Activated T-cell treated with anti-CD3 and anti-CD28 coated beads, Interleukin-2, amount 50 U/mL, for 72 hours (primary cell): ENCODE measurements around the gene CYRIA. TPM values are rescaled to one million over a fixed set of nuclear protein-coding genes. Genes with fewer than 3 reads are reported as not detected.

Experiments used
- ATAC-seq, 2 donors: fragments of 150-1000 bp; cut with Tn5 transposase; replicated peaks in 1 of 2; 2 replicates each; pipeline ENCODE4 v1.10.0; 2021; ENCODE audit warnings: moderate library complexity in 2 of 2, mild to moderate bottlenecking in 1 of 2
- DNase-seq, 2 donors: peaks; one replicate each; pipeline ENCODE4 v3.0.0; 2021 to 2022; ENCODE audit warnings: mixed read lengths in 1 of 2
- H3K27ac Mint-ChIP-seq: one replicate; pipeline ENCODE4 v1.8.0; 2022; ENCODE audit warnings: mild to moderate bottlenecking, moderate library complexity, mixed read lengths
- H3K27me3 Mint-ChIP-seq: one replicate; pipeline ENCODE4 v1.8.0; 2022; ENCODE audit warnings: low read depth, mixed read lengths
- H3K36me3 Mint-ChIP-seq, 2 donors: one replicate each; pipeline ENCODE4 v1.8.0; 2022; ENCODE audit warnings: mixed read lengths in 2 of 2, mild to moderate bottlenecking in 1 of 2; ENCODE audit not compliant: insufficient read depth in 2 of 2
- H3K4me1 Mint-ChIP-seq: one replicate; pipeline ENCODE4 v1.8.0; 2022; ENCODE audit warnings: low read depth, mixed read lengths
- H3K4me3 Mint-ChIP-seq, 2 donors: one replicate each; pipeline ENCODE4 v1.8.0; 2022; ENCODE audit warnings: mild to moderate bottlenecking in 2 of 2, mixed read lengths in 2 of 2, moderate library complexity in 2 of 2
- H3K9me3 Mint-ChIP-seq, 2 donors: one replicate each; pipeline ENCODE4 v1.8.0; 2022; ENCODE audit warnings: mixed read lengths in 2 of 2
- total RNA-seq, 2 donors: library from RNA; stranded (reverse); gene quantifications; one replicate each; pipeline ENCODE4 v1.2.3, GENCODE V29; 2022

The CYRIA gene
- total RNA-seq, 2 donors from 2014 or later: 1.1 to 2.3 TPM

DNA sequence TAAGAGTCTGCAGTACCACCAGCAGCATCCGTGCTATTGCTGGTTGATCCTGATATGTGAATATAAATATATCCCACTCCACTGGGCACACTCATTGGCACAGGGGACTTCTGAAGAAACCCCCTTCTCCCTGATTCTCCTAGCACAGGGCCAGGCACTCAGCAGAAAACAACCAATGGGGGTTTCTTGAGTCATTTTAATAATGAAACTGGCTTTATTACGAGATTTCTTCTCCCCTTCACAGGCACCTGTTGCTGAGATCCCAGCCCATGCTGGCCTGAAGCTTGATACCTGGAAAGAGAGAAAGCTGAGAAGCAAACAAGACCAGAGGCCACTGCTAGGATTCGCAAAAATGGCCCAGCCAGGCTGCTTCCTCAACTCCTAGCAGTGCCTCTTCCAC is 17.9 kb upstream of the CYRIA start:
- H3K27ac Mint-ChIP-seq: no peak overlapping the region
- ATAC-seq (no peak), DNase-seq (no peak)
- no peak overlapping the region for H3K4me3 Mint-ChIP-seq
- peaks cover 2% of the 10 kb centered on the region in 2 donors for H3K36me3 Mint-ChIP-seq
- H3K4me1 Mint-ChIP-seq: no peaks in the 10 kb centered on the region
- H3K27me3 Mint-ChIP-seq: peaks cover 29% of the 10 kb centered on the region
- peaks cover 0 to 6% of the 10 kb centered on the region in 2 donors for H3K9me3 Mint-ChIP-seq

DNA sequence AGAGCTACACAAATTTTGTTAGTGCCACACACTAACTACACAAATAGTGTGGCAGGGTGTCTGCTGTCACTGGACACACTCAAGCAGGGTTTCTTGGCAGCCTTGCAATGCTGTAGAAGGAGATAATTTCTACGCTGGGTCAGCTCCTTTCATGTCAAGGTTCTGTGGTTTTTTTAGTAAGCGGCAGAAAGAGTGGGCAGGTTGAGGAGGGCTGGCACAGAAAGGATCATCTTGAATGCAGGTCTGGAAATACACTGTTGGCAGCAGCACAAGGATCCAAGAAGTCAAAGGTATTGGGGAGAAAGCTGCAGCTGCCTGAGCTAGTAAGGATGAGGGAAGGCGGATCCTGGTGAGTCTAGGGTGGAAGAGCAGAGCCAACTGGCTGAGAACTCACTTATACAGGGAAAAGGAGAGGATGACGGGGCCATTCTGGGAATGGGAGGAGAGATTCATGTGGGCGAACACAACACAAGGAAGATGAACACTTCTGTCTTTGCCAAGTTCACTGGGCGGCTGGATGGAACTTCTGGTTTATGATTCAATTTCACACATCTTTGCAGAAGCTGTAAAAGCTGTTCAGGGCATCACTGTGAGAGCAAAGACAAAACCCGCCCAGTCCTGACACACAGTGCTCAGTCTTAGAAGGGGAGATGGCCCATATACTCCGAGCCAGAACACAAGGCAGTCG is 16.9 kb upstream of the CYRIA start:
- Mint-ChIP-seq H3K36me3 (peaks cover 2 to 6% of the 10 kb centered on the region in 2 donors), H3K27ac (no peak overlapping the region), H3K4me3 (no peak overlapping the region), H3K27me3 (peaks cover 29% of the 10 kb centered on the region), H3K4me1 (no peaks in the 10 kb centered on the region), H3K9me3 (peaks cover 0 to 10% of the 10 kb centered on the region in 2 donors)
- no peak for ATAC-seq
- DNase-seq: no peak

DNA sequence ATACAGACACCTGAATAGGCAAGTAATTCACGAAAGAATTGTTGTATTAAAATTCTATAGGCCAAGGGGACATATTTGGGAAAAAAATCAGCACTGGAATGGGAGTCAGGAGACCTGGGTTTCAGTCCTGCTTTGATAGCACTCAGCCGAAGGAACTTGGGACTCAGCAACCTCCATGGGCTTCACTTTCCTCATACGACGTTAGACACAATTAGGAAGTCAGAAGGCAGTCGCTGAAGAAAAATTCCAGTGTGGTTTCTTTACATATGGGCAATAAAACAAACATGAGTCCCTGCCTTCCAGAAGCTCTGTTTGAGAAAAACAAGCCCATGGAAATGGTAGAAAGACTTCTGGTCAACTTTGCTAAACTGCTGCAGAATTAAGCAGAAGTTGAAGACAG is 15.1 kb upstream of the CYRIA start:
- Mint-ChIP-seq H3K36me3 (peaks cover 2 to 6% of the 10 kb centered on the region in 2 donors), H3K9me3 (peaks cover 0 to 13% of the 10 kb centered on the region in 2 donors), H3K27me3 (peaks cover 22% of the 10 kb centered on the region), H3K27ac (no peak overlapping the region), H3K4me3 (no peak overlapping the region), H3K4me1 (no peaks in the 10 kb centered on the region)
- DNase-seq (no peak), ATAC-seq (no peak)

DNA sequence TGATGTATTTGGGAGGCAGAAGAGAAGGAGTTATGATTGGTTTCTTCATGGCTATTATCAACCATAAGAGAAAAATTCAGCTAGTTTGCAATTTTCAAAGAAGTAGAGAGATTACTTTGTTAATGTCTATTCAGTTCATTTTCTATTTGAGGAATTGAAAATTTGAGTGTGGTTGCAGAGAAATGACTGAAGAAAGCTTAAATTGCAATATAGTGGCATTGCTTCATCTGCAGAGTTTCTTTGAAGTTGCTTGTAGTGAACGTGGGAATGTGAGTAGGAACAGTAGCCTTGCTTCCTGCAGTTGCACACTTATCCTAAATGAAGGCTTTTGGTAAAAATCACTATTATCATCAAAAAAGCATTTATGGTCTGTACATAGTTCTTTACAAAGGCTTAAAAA is 14.7 kb upstream of the CYRIA start:
- no peak overlapping the region for H3K27ac Mint-ChIP-seq
- H3K27me3 Mint-ChIP-seq: peaks cover 22% of the 10 kb centered on the region
- ATAC-seq: no peak
- peaks cover 0 to 13% of the 10 kb centered on the region in 2 donors for H3K9me3 Mint-ChIP-seq
- no peak overlapping the region for H3K4me3 Mint-ChIP-seq
- no peaks in the 10 kb centered on the region for H3K4me1 Mint-ChIP-seq
- DNase-seq: no peak
- peaks cover 2 to 6% of the 10 kb centered on the region in 2 donors for H3K36me3 Mint-ChIP-seq

DNA sequence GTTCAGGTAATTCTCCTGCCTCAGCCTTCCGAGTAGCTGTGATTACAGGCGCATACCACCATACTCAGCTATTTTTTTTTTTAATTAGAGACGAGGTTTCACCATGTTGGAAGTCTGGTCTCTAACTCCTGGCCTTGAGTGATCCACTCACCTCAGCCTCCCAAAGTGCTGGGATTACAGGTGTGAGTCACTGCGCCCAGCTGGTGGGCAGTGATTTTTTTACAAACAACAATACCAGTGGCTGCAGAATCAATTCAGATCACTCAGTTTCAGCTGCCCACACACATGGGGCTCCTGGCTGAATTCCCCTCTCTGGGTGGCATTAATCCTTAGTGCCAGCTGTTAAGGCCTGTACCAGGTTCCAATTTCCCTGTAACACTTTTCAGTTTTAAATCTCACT is 13.3 kb upstream of the CYRIA start:
- Mint-ChIP-seq H3K4me3 (no peak overlapping the region), H3K36me3 (peaks cover 2 to 6% of the 10 kb centered on the region in 2 donors), H3K27me3 (peaks cover 21% of the 10 kb centered on the region), H3K27ac (no peak overlapping the region), H3K4me1 (no peaks in the 10 kb centered on the region), H3K9me3 (peaks cover 0 to 13% of the 10 kb centered on the region in 2 donors)
- ATAC-seq (no peak), DNase-seq (no peak)

DNA sequence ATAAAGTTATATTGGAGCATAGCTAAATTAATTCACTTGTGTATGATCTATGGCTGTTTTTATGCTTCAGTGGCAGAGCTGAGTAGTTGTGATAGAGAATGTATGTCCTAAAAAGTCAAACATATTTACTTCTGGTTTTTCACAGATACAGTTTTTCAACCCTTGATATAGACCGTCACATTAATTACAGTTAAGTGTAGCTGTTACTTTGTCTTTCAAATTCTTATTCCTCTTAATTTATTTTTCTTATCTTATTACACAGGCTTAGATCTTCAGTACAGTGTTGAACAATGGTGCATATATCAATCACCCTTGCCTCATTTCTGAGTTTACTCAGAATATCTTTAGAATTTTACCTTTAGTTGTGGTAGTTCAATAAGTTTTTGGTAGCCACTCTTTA is 12.2 kb upstream of the CYRIA start:
- Mint-ChIP-seq H3K27ac (no peak overlapping the region), H3K27me3 (peaks cover 19% of the 10 kb centered on the region), H3K4me1 (no peaks in the 10 kb centered on the region), H3K36me3 (peaks cover 2 to 6% of the 10 kb centered on the region in 2 donors), H3K4me3 (no peak overlapping the region), H3K9me3 (peaks cover 0 to 13% of the 10 kb centered on the region in 2 donors)
- DNase-seq: no peak
- ATAC-seq: no peak

DNA sequence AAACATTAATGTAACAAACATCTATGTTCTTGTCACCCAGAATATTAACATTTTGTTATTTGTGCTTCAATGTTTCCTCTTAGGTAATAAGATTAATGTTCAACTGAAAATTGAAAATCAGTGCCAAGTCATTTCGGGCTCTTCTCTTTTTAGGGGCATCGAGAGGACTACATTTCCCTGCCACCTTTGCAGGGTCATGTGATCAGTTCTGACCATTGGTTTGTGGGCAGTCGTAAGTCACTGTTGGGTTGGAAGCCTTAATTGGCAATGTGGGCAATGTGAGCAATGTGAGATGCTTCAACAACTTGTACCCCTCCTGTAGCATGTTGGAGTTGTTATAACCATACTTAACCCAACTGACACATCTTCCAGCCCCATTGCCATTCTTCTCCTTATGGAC is 10.1 kb upstream of the CYRIA start:
- Mint-ChIP-seq H3K4me1 (no peaks in the 10 kb centered on the region), H3K4me3 (no peak overlapping the region), H3K27ac (no peak overlapping the region), H3K27me3 (peaks cover 19% of the 10 kb centered on the region), H3K36me3 (peaks cover 0 to 6% of the 10 kb centered on the region in 2 donors), H3K9me3 (peaks cover 0 to 10% of the 10 kb centered on the region in 2 donors)
- ATAC-seq (no peak), DNase-seq (no peak)

DNA sequence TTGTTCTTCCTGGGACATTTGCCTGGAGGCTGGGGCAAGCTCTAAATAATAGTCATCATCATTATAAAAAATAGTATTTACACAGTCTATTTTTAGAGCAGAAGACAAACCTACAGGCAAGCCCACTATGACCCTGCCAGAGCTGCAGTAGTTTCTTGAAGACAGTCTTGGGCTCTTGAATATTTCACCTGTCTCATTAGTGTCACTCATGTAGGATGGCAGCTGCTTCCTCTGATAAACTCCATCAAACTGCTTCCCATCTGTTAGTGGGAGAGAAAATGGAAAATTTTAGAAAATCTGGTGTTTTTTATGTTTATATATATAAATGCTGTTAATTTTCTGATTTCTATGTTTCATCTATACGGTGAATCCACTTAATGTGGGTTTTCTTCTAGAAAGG is 8.5 kb upstream of the CYRIA start:
- Mint-ChIP-seq H3K9me3 (peaks cover 0 to 7% of the 10 kb centered on the region in 2 donors), H3K36me3 (peaks cover 0 to 3% of the 10 kb centered on the region in 2 donors), H3K4me3 (no peak overlapping the region), H3K4me1 (no peaks in the 10 kb centered on the region), H3K27ac (no peak overlapping the region), H3K27me3 (peaks cover 19% of the 10 kb centered on the region)
- no peak for ATAC-seq
- DNase-seq: no peak

DNA sequence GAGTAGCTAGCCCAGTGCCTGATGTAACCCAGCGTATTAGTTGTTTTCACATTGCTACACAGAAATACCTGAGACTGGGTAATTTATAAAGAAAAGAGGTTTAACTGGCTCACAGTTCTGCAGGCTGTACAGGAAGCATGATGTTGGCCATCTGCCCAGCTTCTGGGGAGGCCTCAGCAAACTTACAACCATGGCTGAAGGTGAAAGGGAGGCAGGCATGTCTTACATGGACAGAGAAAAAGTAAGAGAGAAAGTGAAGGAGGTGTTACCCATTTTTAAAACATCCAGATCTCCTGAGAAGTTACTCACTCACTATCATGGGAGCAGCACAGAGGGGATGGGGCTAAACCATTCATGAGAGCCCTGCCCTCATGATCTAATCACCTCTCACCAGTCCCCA is 6.1 kb upstream of the CYRIA start:
- Mint-ChIP-seq H3K4me3 (no peak overlapping the region), H3K27ac (no peak overlapping the region), H3K4me1 (peaks cover 2% of the 10 kb centered on the region), H3K9me3 (no peaks in the 10 kb centered on the region), H3K27me3 (peaks cover 24% of the 10 kb centered on the region), H3K36me3 (no peaks in the 10 kb centered on the region)
- DNase-seq (no peak), ATAC-seq (no peak)

DNA sequence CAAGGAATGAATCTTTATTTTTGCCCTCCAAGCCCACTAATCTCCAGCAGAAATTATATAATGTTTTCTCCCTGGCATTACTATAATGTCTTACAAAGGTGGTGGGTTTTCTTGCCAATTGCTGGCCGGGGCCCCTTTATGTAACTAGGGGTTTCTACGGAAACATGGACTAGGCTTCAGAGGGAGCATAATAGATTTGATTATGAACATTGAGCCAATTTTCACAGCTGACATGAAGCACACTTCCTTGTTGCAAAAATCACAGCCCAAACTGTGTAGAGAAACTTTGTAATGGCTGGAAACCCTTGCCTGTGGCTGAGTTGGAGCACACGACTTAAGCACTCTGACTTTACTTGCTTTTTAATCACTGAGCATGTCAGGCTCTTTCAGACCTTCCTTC is 3.8 kb upstream of the CYRIA start:
- no peak for DNase-seq
- Mint-ChIP-seq H3K36me3 (peaks cover 2 to 4% of the 10 kb centered on the region in 2 donors), H3K27me3 (peaks cover 24% of the 10 kb centered on the region), H3K4me1 (peaks cover 20% of the 10 kb centered on the region), H3K9me3 (no peaks in the 10 kb centered on the region), H3K4me3 (no peak overlapping the region), H3K27ac (no peak overlapping the region)
- no peak for ATAC-seq

DNA sequence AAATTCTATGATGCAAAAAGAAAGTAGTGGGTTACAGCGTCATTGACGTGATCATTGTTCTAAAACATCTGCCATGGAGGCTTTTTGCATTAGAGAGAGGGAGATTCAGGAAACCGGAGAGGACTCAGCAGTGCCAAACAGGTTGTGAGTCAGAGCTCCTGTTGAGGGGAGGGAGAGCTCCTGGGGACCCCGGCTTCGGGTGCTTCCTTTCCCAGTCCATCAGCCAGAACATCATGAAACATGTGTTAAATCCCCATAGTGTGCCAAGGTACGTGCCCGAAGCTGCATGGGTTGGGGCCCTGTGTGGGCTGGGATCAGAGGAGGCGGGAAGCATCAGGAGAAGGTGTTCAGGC is 791 bp upstream of the CYRIA start:
- ATAC-seq: peak; percentile 59 to 63
- peaks cover 2 to 4% of the 10 kb centered on the region in 2 donors for H3K36me3 Mint-ChIP-seq
- peak overlapping the region; percentile 72 for H3K27ac Mint-ChIP-seq
- peaks cover 52% of the 10 kb centered on the region for H3K27me3 Mint-ChIP-seq
- H3K4me3 Mint-ChIP-seq: peak overlapping the region; percentile 88 to 89
- no peaks in the 10 kb centered on the region for H3K9me3 Mint-ChIP-seq
- DNase-seq: peak; percentile 12 to 29
- peaks cover 34% of the 10 kb centered on the region for H3K4me1 Mint-ChIP-seq

DNA sequence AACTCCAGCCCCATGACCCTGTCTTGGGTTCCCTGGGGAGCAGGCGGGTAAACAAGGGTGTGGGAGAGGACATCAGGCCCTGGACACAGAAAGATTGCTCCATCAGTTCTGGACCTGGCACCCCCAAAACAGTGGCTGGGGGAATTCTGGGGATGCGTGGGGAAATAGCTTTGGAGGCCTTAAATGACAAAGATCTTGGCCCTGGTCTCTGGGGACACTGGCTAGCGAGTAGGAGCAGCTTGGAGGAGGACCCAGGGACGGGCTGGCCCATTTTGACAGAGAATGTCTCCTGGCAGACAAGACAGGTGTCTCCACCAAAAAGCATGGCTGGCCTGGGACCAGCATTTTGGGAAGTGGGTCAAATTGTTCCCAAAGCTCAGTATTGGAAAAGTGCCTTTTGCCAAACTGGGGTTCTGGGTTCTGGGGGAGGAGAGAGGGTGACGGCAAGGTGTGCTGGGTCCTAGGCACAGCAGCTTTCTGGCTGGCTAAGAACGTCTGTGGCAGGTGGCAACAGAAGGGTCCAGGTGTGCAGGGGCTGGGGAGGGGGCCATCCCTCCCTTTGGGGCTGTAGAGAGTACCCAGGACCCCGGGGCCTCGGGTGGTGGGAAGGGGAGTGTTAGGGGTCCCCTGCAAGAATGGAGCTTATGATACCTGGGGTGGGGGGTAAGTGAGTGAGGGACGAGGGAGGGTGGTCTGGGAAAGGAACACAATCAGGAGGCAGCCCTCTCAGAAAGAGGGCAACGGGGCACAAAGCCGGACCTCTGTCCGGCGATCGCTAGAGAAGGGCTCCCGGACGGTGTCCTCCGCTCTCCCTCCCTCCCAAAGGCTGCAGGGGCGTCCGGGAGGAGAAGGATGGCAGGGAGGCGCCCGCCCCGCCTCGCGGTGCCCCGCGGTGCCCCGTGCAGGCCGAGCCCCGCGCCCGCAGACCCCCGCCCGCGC is 556 bp downstream of the CYRIA start:
- H3K4me3 Mint-ChIP-seq: peak overlapping the region; percentile 72 to 85
- H3K27me3 Mint-ChIP-seq: peaks cover 58% of the 10 kb centered on the region
- no peak overlapping the region for H3K27ac Mint-ChIP-seq
- H3K4me1 Mint-ChIP-seq: peaks cover 34% of the 10 kb centered on the region
- H3K36me3 Mint-ChIP-seq: peaks cover 2 to 4% of the 10 kb centered on the region in 2 donors
- DNase-seq (no peak), ATAC-seq (no peak)
- no peaks in the 10 kb centered on the region for H3K9me3 Mint-ChIP-seq

DNA sequence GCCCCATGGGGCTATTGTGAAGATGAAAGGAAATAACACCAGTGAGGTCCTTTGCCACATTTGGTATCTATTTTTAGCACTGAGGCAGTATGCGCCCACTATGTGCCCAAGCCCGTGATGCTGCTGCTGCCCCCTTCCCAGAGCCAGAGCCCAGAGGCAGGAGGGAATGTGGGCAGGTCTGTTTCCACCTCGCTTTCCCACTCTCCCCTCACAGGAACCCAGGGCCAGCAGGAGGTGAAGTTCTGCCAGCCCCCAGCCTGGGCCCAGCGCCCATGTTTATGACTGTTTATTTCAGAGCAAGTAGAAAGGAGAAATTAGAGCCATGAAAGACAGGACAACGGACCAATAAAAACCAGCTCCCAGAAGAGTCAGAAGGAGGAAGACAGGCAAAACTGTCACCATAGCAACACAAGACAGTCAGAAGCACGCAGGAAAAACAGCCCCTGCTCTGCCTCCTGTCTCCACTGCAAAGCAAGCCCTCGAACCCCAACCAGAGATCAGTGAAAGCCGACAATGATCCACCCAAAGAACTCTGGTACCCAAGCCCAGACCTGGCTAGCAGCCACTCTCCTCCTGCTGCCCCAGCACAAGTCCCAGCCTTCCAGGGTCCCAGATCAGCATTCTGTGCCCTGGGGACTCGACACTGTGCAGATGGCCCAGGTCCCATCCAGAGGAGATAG is 1.4 kb downstream of the CYRIA start:
- peaks cover 58% of the 10 kb centered on the region for H3K27me3 Mint-ChIP-seq
- peak overlapping the region; percentile 32 for H3K27ac Mint-ChIP-seq
- ATAC-seq (no peak), DNase-seq (no peak)
- H3K4me1 Mint-ChIP-seq: peaks cover 34% of the 10 kb centered on the region
- H3K4me3 Mint-ChIP-seq: peak overlapping the region; percentile 72 to 85
- no peaks in the 10 kb centered on the region for H3K9me3 Mint-ChIP-seq
- H3K36me3 Mint-ChIP-seq: peaks cover 2 to 4% of the 10 kb centered on the region in 2 donors
